Measurements from ENCODE around the gene WASHC3.
A peak's percentile ranks its signal among the peaks of the same experiment; 100 is the strongest.

WASHC3 gene

GRCh38 chr12:102029141-102029540 is 32.6 kb downstream of the WASHC3 start:
- no peak overlapping the region for H3K27ac ChIP-seq (ENCODE audit: low read length)
- H3K27me3 ChIP-seq (ENCODE audit: insufficient read depth, low read length, poor library complexity): no peaks in the 10 kb centered on the region
- no peak for ATAC-seq (ENCODE audit: insufficient read depth, low read depth)
- no peaks in the 10 kb centered on the region for H3K4me1 ChIP-seq (ENCODE audit: insufficient read depth, low read length)
- peaks cover 9% of the 10 kb centered on the region; the same call in 1 of the 2 replicates for H3K36me3 ChIP-seq (ENCODE audit: insufficient read depth, low read length)
- no peak overlapping the region for H3K4me2 ChIP-seq (ENCODE audit: insufficient read depth, low read length)
- no peaks in the 10 kb centered on the region for H4K20me1 ChIP-seq (ENCODE audit: insufficient read depth, low read length)
- H3K79me2 ChIP-seq (ENCODE audit: insufficient read depth, low read length): no peaks in the 10 kb centered on the region
- DNase-seq: no peak
- no peak overlapping the region for H3K9ac ChIP-seq (ENCODE audit: low read depth, low read length)
- H3K4me3 ChIP-seq (ENCODE audit: low read depth in 1 of 2, low read length in 2 of 2): no peak overlapping the region
- H3K9me3 ChIP-seq (ENCODE audit: insufficient read depth, low read length, severe bottlenecking): no peaks in the 10 kb centered on the region
- TF ChIP-seq CTCF (IDR thresholded peaks at IDR 0.05; ENCODE audit: borderline replicate concordance, extremely low read depth, low read length, poor library complexity, severe bottlenecking) (no peak), EZH2 (IDR thresholded peaks at IDR 0.05; ENCODE audit: borderline replicate concordance, low read depth, low read length, severe bottlenecking) (no peak)
- no peak overlapping the region for H2AFZ ChIP-seq (ENCODE audit: low read depth, low read length)

GRCh38 chr12:102026728-102027127 is 35.1 kb downstream of the WASHC3 start:
- Histone ChIP-seq H3K4me2 (ENCODE audit: insufficient read depth, low read length) (no peak overlapping the region), H3K36me3 (ENCODE audit: insufficient read depth, low read length) (peaks cover 12% of the 10 kb centered on the region; the same call in 1 of the 2 replicates), H4K20me1 (ENCODE audit: insufficient read depth, low read length) (no peaks in the 10 kb centered on the region), H3K27me3 (ENCODE audit: insufficient read depth, low read length, poor library complexity) (no peaks in the 10 kb centered on the region), H3K4me3 (ENCODE audit: low read depth in 1 of 2, low read length in 2 of 2) (no peak overlapping the region), H3K79me2 (ENCODE audit: insufficient read depth, low read length) (no peaks in the 10 kb centered on the region), H3K9ac (ENCODE audit: low read depth, low read length) (no peak overlapping the region), H3K9me3 (ENCODE audit: insufficient read depth, low read length, severe bottlenecking) (no peaks in the 10 kb centered on the region), H3K4me1 (ENCODE audit: insufficient read depth, low read length) (no peaks in the 10 kb centered on the region), H2AFZ (ENCODE audit: low read depth, low read length) (no peak overlapping the region), H3K27ac (ENCODE audit: low read length) (no peak overlapping the region)
- DNase-seq (no peak), ATAC-seq (ENCODE audit: insufficient read depth, low read depth) (peak; percentile 53; the same call in 1 of the 3 replicates)
- TF ChIP-seq CTCF (IDR thresholded peaks at IDR 0.05; ENCODE audit: borderline replicate concordance, extremely low read depth, low read length, poor library complexity, severe bottlenecking) (peak; percentile 24), EZH2 (IDR thresholded peaks at IDR 0.05; ENCODE audit: borderline replicate concordance, low read depth, low read length, severe bottlenecking) (no peak)

- Histone ChIP-seq H3K4me1 (ENCODE audit: insufficient read depth, low read length) (no peaks in the 10 kb centered on the region), H3K9me3 (ENCODE audit: insufficient read depth, low read length, severe bottlenecking) (no peaks in the 10 kb centered on the region), H3K36me3 (ENCODE audit: insufficient read depth, low read length) (peaks cover 12% of the 10 kb centered on the region; the same call in 1 of the 2 replicates), H2AFZ (ENCODE audit: low read depth, low read length) (no peak overlapping the region), H3K9ac (ENCODE audit: low read depth, low read length) (no peak overlapping the region), H3K4me2 (ENCODE audit: insufficient read depth, low read length) (no peak overlapping the region), H3K27ac (ENCODE audit: low read length) (no peak overlapping the region), H3K27me3 (ENCODE audit: insufficient read depth, low read length, poor library complexity) (no peaks in the 10 kb centered on the region), H4K20me1 (ENCODE audit: insufficient read depth, low read length) (no peaks in the 10 kb centered on the region), H3K4me3 (ENCODE audit: low read depth in 1 of 2, low read length in 2 of 2) (no peak overlapping the region), H3K79me2 (ENCODE audit: insufficient read depth, low read length) (no peaks in the 10 kb centered on the region)
- DNase-seq (no peak), ATAC-seq (ENCODE audit: insufficient read depth, low read depth) (no peak)
- TF ChIP-seq EZH2 (IDR thresholded peaks at IDR 0.05; ENCODE audit: borderline replicate concordance, low read depth, low read length, severe bottlenecking): no peak
- TF ChIP-seq CTCF (IDR thresholded peaks at IDR 0.05; ENCODE audit: borderline replicate concordance, extremely low read depth, low read length, poor library complexity, severe bottlenecking): no peak
These were observed 37.0 kb downstream of the WASHC3 start for GRCh38 chr12:102024765-102025164.

Data from DND-41 (cell line).